GM12875 (cell line): Measurements from ENCODE around the gene GATA3.

Source experiments
- H3K4me3 ChIP-seq: one replicate; pipeline ENCODE4 v1.5.1; 2011; ENCODE audit warnings: low read depth, low read length, control low read depth
- CTCF ChIP-seq: IDR thresholded peaks from 2 replicates; pipeline ENCODE4 v1.5.1; 2011; ENCODE audit warnings: low read depth, mild to moderate bottlenecking, control low read depth, inconsistent platforms, low read length, moderate library complexity, borderline replicate concordance; ENCODE audit not compliant: insufficient read depth

The GATA3 gene

GRCh38 chr10:8115618-8115980, 61.1 kb downstream of the GATA3 start:
- no peak for TF ChIP-seq CTCF
- H3K4me3 ChIP-seq: no peak overlapping the region

- H3K4me3 ChIP-seq: no peak overlapping the region
- TF ChIP-seq CTCF: no peak
Observed at GRCh38 chr10:8116474-8116873, 62.0 kb downstream of the GATA3 start.

GRCh38 chr10:8116926-8117493, 62.5 kb downstream of the GATA3 start:
- no peak for TF ChIP-seq CTCF
- H3K4me3 ChIP-seq: no peak overlapping the region

GRCh38 chr10:8121201-8121890, 66.9 kb downstream of the GATA3 start:
- H3K4me3 ChIP-seq: no peak overlapping the region
- no peak for TF ChIP-seq CTCF

GRCh38 chr10:8122611-8123369, 68.3 kb downstream of the GATA3 start:
- TF ChIP-seq CTCF: no peak
- H3K4me3 ChIP-seq: no peak overlapping the region

- no peak for TF ChIP-seq CTCF
- H3K4me3 ChIP-seq: no peak overlapping the region
Observed at GRCh38 chr10:8124436-8124835, 69.9 kb downstream of the GATA3 start.
